Activated naive CD4-positive, alpha-beta T cell treated with anti-CD3 and anti-CD28 coated beads, Interleukin-2, amount 50 U/mL, for 24 hours (primary cell): ENCODE data around the gene GPR15.

Source experiments
- H3K27ac Mint-ChIP-seq: one replicate; pipeline ENCODE4 v1.8.0; 2021; ENCODE audit warnings: mild to moderate bottlenecking, mixed read lengths
- H3K27me3 Mint-ChIP-seq: one replicate; pipeline ENCODE4 v1.8.0; 2021; ENCODE audit warnings: mixed read lengths
- H3K36me3 Mint-ChIP-seq: one replicate; pipeline ENCODE4 v1.8.0; 2021; ENCODE audit warnings: mixed read lengths
- H3K4me1 Mint-ChIP-seq: one replicate; pipeline ENCODE4 v1.8.0; 2021; ENCODE audit warnings: mixed read lengths
- H3K4me3 Mint-ChIP-seq: one replicate; pipeline ENCODE4 v1.8.0; 2021; ENCODE audit warnings: mild to moderate bottlenecking, mixed read lengths
- H3K9me3 Mint-ChIP-seq: one replicate; pipeline ENCODE4 v1.8.0; 2021; ENCODE audit warnings: mixed read lengths

The GPR15 gene

GRCh38 chr3:98531622-98532274, at the start of gene GPR15:
Gene GPR15 (plus strand): TSS chr3:98531978. CDS start chr3:98532034, 56 bp downstream.
- Mint-ChIP-seq H3K4me3 (peak within 1 kb of the TSS; percentile 40), H3K9me3 (no peaks in the 10 kb centered on the region), H3K4me1 (peaks cover 8% of the 10 kb centered on the region), H3K27me3 (no peaks in the 10 kb centered on the region), H3K27ac (no peak within 1 kb of the TSS), H3K36me3 (no peaks in the 10 kb centered on the region)

- peaks cover 5% of the 10 kb centered on the region for H3K27me3 Mint-ChIP-seq
- H3K4me3 Mint-ChIP-seq: no peak overlapping the region
- H3K36me3 Mint-ChIP-seq: peaks cover 10% of the 10 kb centered on the region
- H3K9me3 Mint-ChIP-seq: peaks cover 35% of the 10 kb centered on the region
- H3K4me1 Mint-ChIP-seq: no peaks in the 10 kb centered on the region
- no peak overlapping the region for H3K27ac Mint-ChIP-seq
These were observed 48.9 kb upstream of the GPR15 start for GRCh38 chr3:98482717-98483482.

- Mint-ChIP-seq H3K9me3 (peaks cover 38% of the 10 kb centered on the region), H3K36me3 (peaks cover 10% of the 10 kb centered on the region), H3K4me1 (no peaks in the 10 kb centered on the region), H3K27ac (no peak overlapping the region), H3K4me3 (no peak overlapping the region), H3K27me3 (peaks cover 5% of the 10 kb centered on the region)
These were observed 48.2 kb upstream of the GPR15 start for GRCh38 chr3:98483626-98484025.

GRCh38 chr3:98497381-98497780, 34.4 kb upstream of the GPR15 start, which contains the start of gene OR5K2:
Gene OR5K2 (plus strand): TSS chr3:98497681. CDS start chr3:98497681, 0 bp downstream.
- no peak within 1 kb of the TSS for H3K4me3 Mint-ChIP-seq

GRCh38 chr3:98500019-98500418, 31.8 kb upstream of the GPR15 start:
- Mint-ChIP-seq H3K4me1 (peaks cover 6% of the 10 kb centered on the region), H3K27ac (no peak overlapping the region), H3K9me3 (no peaks in the 10 kb centered on the region), H3K36me3 (peaks cover 7% of the 10 kb centered on the region), H3K27me3 (no peaks in the 10 kb centered on the region), H3K4me3 (no peak overlapping the region)

More at GRCh38 chr3:98497381-98497780, 34.4 kb upstream of the GPR15 start, which contains the start of gene OR5K2:
- H3K4me1 Mint-ChIP-seq: peaks cover 3% of the 10 kb centered on the region
- H3K27ac Mint-ChIP-seq: no peak within 1 kb of the TSS
- peaks cover 4% of the 10 kb centered on the region for H3K36me3 Mint-ChIP-seq
- no peaks in the 10 kb centered on the region for H3K27me3 Mint-ChIP-seq
- H3K9me3 Mint-ChIP-seq: no peaks in the 10 kb centered on the region

- H3K36me3 Mint-ChIP-seq: peaks cover 7% of the 10 kb centered on the region
- peaks cover 6% of the 10 kb centered on the region for H3K4me1 Mint-ChIP-seq
- no peak overlapping the region for H3K4me3 Mint-ChIP-seq
- H3K9me3 Mint-ChIP-seq: no peaks in the 10 kb centered on the region
- no peaks in the 10 kb centered on the region for H3K27me3 Mint-ChIP-seq
- H3K27ac Mint-ChIP-seq: no peak overlapping the region
These were observed 30.5 kb upstream of the GPR15 start for GRCh38 chr3:98501270-98501669.

GRCh38 chr3:98501863-98502576, 29.8 kb upstream of the GPR15 start:
- H3K9me3 Mint-ChIP-seq: no peaks in the 10 kb centered on the region
- peaks cover 7% of the 10 kb centered on the region for H3K36me3 Mint-ChIP-seq
- H3K27me3 Mint-ChIP-seq: no peaks in the 10 kb centered on the region
- peaks cover 6% of the 10 kb centered on the region for H3K4me1 Mint-ChIP-seq
- no peak overlapping the region for H3K27ac Mint-ChIP-seq
- H3K4me3 Mint-ChIP-seq: no peak overlapping the region

- Mint-ChIP-seq H3K4me3 (no peak overlapping the region), H3K27me3 (no peaks in the 10 kb centered on the region), H3K4me1 (peaks cover 6% of the 10 kb centered on the region), H3K9me3 (no peaks in the 10 kb centered on the region), H3K27ac (no peak overlapping the region), H3K36me3 (peaks cover 17% of the 10 kb centered on the region)
These were observed 27.2 kb upstream of the GPR15 start for GRCh38 chr3:98504539-98504938.

GRCh38 chr3:98508582-98508981, 23.2 kb upstream of the GPR15 start:
- no peak overlapping the region for H3K4me3 Mint-ChIP-seq
- no peaks in the 10 kb centered on the region for H3K9me3 Mint-ChIP-seq
- peaks cover 17% of the 10 kb centered on the region for H3K36me3 Mint-ChIP-seq
- peaks cover 4% of the 10 kb centered on the region for H3K4me1 Mint-ChIP-seq
- no peaks in the 10 kb centered on the region for H3K27me3 Mint-ChIP-seq
- peak overlapping the region; percentile 44 for H3K27ac Mint-ChIP-seq

GRCh38 chr3:98512576-98512975, 19.2 kb upstream of the GPR15 start:
- H3K9me3 Mint-ChIP-seq: no peaks in the 10 kb centered on the region
- H3K27me3 Mint-ChIP-seq: no peaks in the 10 kb centered on the region
- no peak overlapping the region for H3K27ac Mint-ChIP-seq
- peaks cover 24% of the 10 kb centered on the region for H3K4me1 Mint-ChIP-seq
- peaks cover 40% of the 10 kb centered on the region for H3K36me3 Mint-ChIP-seq
- H3K4me3 Mint-ChIP-seq: no peak overlapping the region

- Mint-ChIP-seq H3K27me3 (no peaks in the 10 kb centered on the region), H3K4me3 (no peak overlapping the region), H3K4me1 (peaks cover 29% of the 10 kb centered on the region), H3K36me3 (peaks cover 40% of the 10 kb centered on the region), H3K9me3 (no peaks in the 10 kb centered on the region), H3K27ac (peak overlapping the region; percentile 30)
These were observed 18.7 kb upstream of the GPR15 start for GRCh38 chr3:98513091-98513511.

GRCh38 chr3:98513736-98514135, 18.0 kb upstream of the GPR15 start:
- Mint-ChIP-seq H3K36me3 (peaks cover 40% of the 10 kb centered on the region), H3K4me1 (peaks cover 36% of the 10 kb centered on the region), H3K4me3 (no peak overlapping the region), H3K9me3 (no peaks in the 10 kb centered on the region), H3K27ac (no peak overlapping the region), H3K27me3 (no peaks in the 10 kb centered on the region)

- H3K4me3 Mint-ChIP-seq: no peak overlapping the region
- H3K4me1 Mint-ChIP-seq: peaks cover 48% of the 10 kb centered on the region
- H3K36me3 Mint-ChIP-seq: peaks cover 47% of the 10 kb centered on the region
- H3K27ac Mint-ChIP-seq: no peak overlapping the region
- no peaks in the 10 kb centered on the region for H3K9me3 Mint-ChIP-seq
- H3K27me3 Mint-ChIP-seq: no peaks in the 10 kb centered on the region
These were observed 16.8 kb upstream of the GPR15 start for GRCh38 chr3:98514948-98515347.

- no peaks in the 10 kb centered on the region for H3K27me3 Mint-ChIP-seq
- peaks cover 52% of the 10 kb centered on the region for H3K36me3 Mint-ChIP-seq
- H3K4me1 Mint-ChIP-seq: peaks cover 68% of the 10 kb centered on the region
- peak overlapping the region; percentile 99 for H3K4me3 Mint-ChIP-seq
- H3K27ac Mint-ChIP-seq: peak overlapping the region; percentile 76
- H3K9me3 Mint-ChIP-seq: no peaks in the 10 kb centered on the region
These were observed 13.0 kb upstream of the GPR15 start for GRCh38 chr3:98518816-98519215.

GRCh38 chr3:98519351-98519750, 12.4 kb upstream of the GPR15 start:
- Mint-ChIP-seq H3K27ac (peak overlapping the region; percentile 76), H3K36me3 (peaks cover 51% of the 10 kb centered on the region), H3K27me3 (no peaks in the 10 kb centered on the region), H3K4me1 (peaks cover 68% of the 10 kb centered on the region), H3K4me3 (peak overlapping the region; percentile 99), H3K9me3 (no peaks in the 10 kb centered on the region)
